Ascending aorta (tissue), 2 donors: ENCODE data around the gene DIP2A. TPM values are rescaled to one million over a fixed set of nuclear protein-coding genes. Genes with fewer than 3 reads are reported as not detected.

Source experiments
- DNase-seq, 2 donors: peaks; one replicate each; pipeline ENCODE4 v3.0.0-alpha.2; 2019; ENCODE audit warnings: low spot score in 2 of 2
- H3K27ac ChIP-seq, 2 donors: fragments of 200-600 bp; sonication (generic); one replicate each; pipeline ENCODE4 v1.5.1; 2016 to 2017; ENCODE audit warnings: mild to moderate bottlenecking in 1 of 2
- H3K27me3 ChIP-seq: fragments of 200-600 bp; sonication (generic); one replicate; pipeline ENCODE4 v1.5.1; 2017
- H3K36me3 ChIP-seq, 2 donors: fragments of 200-600 bp; sonication (generic); one replicate each; pipeline ENCODE4 v1.5.1; 2016
- H3K4me1 ChIP-seq, 2 donors: fragments of 200-600 bp; sonication (generic); one replicate each; pipeline ENCODE4 v1.5.1; 2016 to 2017; ENCODE audit warnings: mild to moderate bottlenecking in 1 of 2
- H3K4me3 ChIP-seq, 2 donors: fragments of 200-600 bp; sonication (generic); one replicate each; pipeline ENCODE4 v1.5.1; 2016 to 2017; ENCODE audit warnings: mild to moderate bottlenecking in 1 of 2
- H3K9me3 ChIP-seq, 2 donors: fragments of 200-600 bp; sonication (generic); one replicate each; pipeline ENCODE4 v1.5.1; 2016
- intact Hi-C: fragments of 100-400 bp; cut with DNase I; formaldehyde crosslinking; loops from one replicate; pipeline ENCODE4 v1.15.1; 2023
- total RNA-seq: library from RNA; depleted of rRNA; stranded (reverse); fragments of >200 nt; gene quantifications from one replicate; pipeline ENCODE4 v1.1.0, GENCODE V29; 2016
- TF ChIP-seq, protein P1 (sequence below), 3 experiments: fragments of 200-600 bp in 2 of 3; fragments of 450-650 bp in 1 of 3; sonication (generic) in 2 of 3; IDR thresholded peaks; one replicate each; pipeline ENCODE4 v1.5.1; 2016 to 2019; ENCODE audit warnings: antibody characterized with exemption in 3 of 3, mild to moderate bottlenecking in 1 of 3, moderate library complexity in 1 of 3

The DIP2A gene, protein sequence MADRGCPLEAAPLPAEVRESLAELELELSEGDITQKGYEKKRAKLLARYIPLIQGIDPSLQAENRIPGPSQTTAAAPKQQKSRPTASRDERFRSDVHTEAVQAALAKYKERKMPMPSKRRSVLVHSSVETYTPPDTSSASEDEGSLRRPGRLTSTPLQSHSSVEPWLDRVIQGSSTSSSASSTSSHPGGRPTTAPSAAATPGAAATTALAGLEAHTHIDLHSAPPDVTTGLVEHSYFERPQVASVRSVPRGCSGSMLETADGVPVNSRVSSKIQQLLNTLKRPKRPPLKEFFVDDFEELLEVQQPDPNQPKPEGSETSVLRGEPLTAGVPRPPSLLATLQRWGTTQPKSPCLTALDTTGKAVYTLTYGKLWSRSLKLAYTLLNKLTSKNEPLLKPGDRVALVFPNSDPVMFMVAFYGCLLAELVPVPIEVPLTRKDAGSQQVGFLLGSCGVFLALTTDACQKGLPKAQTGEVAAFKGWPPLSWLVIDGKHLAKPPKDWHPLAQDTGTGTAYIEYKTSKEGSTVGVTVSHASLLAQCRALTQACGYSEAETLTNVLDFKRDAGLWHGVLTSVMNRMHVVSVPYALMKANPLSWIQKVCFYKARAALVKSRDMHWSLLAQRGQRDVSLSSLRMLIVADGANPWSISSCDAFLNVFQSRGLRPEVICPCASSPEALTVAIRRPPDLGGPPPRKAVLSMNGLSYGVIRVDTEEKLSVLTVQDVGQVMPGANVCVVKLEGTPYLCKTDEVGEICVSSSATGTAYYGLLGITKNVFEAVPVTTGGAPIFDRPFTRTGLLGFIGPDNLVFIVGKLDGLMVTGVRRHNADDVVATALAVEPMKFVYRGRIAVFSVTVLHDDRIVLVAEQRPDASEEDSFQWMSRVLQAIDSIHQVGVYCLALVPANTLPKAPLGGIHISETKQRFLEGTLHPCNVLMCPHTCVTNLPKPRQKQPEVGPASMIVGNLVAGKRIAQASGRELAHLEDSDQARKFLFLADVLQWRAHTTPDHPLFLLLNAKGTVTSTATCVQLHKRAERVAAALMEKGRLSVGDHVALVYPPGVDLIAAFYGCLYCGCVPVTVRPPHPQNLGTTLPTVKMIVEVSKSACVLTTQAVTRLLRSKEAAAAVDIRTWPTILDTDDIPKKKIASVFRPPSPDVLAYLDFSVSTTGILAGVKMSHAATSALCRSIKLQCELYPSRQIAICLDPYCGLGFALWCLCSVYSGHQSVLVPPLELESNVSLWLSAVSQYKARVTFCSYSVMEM (N-terminal part only)
- 72.8 TPM for total RNA-seq

- peak within 1 kb of the TSS; percentile 80 to 83 for H3K27ac ChIP-seq
- H3K36me3 ChIP-seq = no peaks in the 10 kb centered on the region
- no peaks in the 10 kb centered on the region for H3K9me3 ChIP-seq
- peaks cover 0 to 18% of the 10 kb centered on the region in 2 donors for H3K4me1 ChIP-seq
- intact Hi-C loops = loop anchor here (1.0 to 5.0 kb wide), 2 partner anchors 134 to 231 kb away; partner anchors contain the start of genes LSS and PCNT
- H3K27me3 ChIP-seq = no peaks in the 10 kb centered on the region
- DNase-seq = peak; percentile 82 to 97
- peak within 1 kb of the TSS; percentile 89 to 99 for H3K4me3 ChIP-seq
- TF ChIP-seq, protein P1, sequence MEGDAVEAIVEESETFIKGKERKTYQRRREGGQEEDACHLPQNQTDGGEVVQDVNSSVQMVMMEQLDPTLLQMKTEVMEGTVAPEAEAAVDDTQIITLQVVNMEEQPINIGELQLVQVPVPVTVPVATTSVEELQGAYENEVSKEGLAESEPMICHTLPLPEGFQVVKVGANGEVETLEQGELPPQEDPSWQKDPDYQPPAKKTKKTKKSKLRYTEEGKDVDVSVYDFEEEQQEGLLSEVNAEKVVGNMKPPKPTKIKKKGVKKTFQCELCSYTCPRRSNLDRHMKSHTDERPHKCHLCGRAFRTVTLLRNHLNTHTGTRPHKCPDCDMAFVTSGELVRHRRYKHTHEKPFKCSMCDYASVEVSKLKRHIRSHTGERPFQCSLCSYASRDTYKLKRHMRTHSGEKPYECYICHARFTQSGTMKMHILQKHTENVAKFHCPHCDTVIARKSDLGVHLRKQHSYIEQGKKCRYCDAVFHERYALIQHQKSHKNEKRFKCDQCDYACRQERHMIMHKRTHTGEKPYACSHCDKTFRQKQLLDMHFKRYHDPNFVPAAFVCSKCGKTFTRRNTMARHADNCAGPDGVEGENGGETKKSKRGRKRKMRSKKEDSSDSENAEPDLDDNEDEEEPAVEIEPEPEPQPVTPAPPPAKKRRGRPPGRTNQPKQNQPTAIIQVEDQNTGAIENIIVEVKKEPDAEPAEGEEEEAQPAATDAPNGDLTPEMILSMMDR (IDR thresholded peaks at IDR 0.05) = peak in 2 of 3 experiments; percentile 8 to 23
Observed at GRCh38 chr21:46458315-46459023, at the start of gene DIP2A. Gene DIP2A (plus strand): TSS chr21:46458891. CDS start chr21:46459132, 241 bp downstream.

DNA sequence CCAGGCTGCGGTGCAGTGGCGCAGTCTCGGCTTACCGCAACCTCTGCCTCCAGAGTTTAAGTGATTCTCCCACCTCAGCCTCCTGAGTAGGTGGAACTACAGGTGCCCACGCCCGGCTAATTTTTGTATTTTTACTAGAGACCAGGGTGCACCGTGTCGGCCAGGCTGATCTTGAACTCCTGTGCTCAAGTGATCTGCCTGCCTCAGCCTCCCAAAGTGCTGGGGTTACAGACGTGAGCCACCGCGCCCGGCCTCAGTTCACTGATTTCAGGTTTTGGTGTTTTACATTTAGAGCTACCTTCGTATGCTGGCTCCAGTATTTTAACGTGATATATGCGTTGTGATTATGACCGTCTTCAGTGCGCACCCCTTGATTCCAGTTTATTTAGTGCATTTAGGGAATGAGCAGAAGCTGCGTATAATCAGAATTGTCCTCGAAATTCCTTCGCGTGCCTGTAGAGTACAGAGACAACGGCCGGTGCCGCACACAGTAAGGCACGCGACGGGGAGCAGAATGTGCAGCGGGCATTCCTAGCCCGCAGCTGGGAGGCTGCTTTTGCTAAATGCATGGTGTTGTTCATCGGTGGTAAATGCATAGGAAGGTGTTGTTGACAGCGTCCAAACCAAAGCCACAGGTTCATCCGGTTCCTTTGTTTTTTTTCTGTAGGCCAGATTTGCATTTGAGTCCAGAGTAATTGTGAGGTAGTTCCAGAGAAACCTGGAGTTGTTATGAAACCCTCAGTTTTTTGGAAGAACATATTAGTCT lies 48.9 kb upstream of the DIP2A start:
- DNase-seq = no peak
- intact Hi-C loops = no loop called here
- TF ChIP-seq, protein P1 (IDR thresholded peaks at IDR 0.05) = no peak

DNA sequence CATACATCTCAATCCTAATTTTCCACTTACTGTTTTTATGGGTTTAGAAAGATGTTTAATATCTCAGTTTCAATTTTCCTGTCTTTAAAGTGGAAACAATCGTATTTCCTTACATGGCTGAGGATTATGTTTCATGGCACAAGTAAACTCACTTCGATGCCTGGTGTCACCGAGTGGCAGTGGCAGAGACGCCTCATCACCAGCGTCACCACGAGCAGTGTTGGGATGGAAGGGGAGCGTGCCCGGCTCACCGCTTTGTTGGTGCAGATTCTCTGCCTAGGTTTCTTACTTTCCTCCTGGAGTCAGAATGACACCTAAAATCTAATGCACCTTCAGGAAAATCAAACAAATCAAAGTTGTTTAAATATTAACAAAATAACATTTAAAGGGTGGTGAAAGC lies 48.2 kb upstream of the DIP2A start:
- peaks cover 12 to 36% of the 10 kb centered on the region in 2 donors for H3K36me3 ChIP-seq
- no peak for DNase-seq
- H3K27ac ChIP-seq = no peak overlapping the region
- no peak overlapping the region for H3K4me3 ChIP-seq
- H3K27me3 ChIP-seq = no peaks in the 10 kb centered on the region
- intact Hi-C loops = no loop called here
- no peaks in the 10 kb centered on the region for H3K4me1 ChIP-seq
- no peaks in the 10 kb centered on the region for H3K9me3 ChIP-seq
- TF ChIP-seq, protein P1 (IDR thresholded peaks at IDR 0.05) = no peak

More for the DNA sequence above, 48.9 kb upstream of the DIP2A start:
- H3K4me3 ChIP-seq = no peak overlapping the region
- H3K27me3 ChIP-seq = no peaks in the 10 kb centered on the region
- peaks cover 12 to 36% of the 10 kb centered on the region in 2 donors for H3K36me3 ChIP-seq
- no peaks in the 10 kb centered on the region for H3K9me3 ChIP-seq
- H3K27ac ChIP-seq = no peak overlapping the region
- H3K4me1 ChIP-seq = no peaks in the 10 kb centered on the region

- Histone ChIP-seq H3K9me3 (no peaks in the 10 kb centered on the region), H3K4me1 (no peaks in the 10 kb centered on the region), H3K27me3 (no peaks in the 10 kb centered on the region), H3K27ac (no peak overlapping the region), H3K36me3 (peaks cover 19 to 38% of the 10 kb centered on the region in 2 donors), H3K4me3 (no peak overlapping the region)
- TF ChIP-seq, protein P1 (IDR thresholded peaks at IDR 0.05) = no peak
- intact Hi-C loops = no loop called here
- DNase-seq = no peak
Observed at GRCh38 chr21:46411236-46411635, 47.5 kb upstream of the DIP2A start.
